GM10266 (cell line): ENCODE measurements around the gene CLDND1.

ENCODE experiments used
- DNase-seq: peaks from one replicate; pipeline ENCODE4 v3.0.0; 2012; ENCODE audit errors: extremely low spot score
- CTCF ChIP-seq: IDR thresholded peaks from 2 replicates; pipeline ENCODE4 v1.5.1; 2012; ENCODE audit warnings: mild to moderate bottlenecking, low read depth; ENCODE audit not compliant: control insufficient read depth, insufficient read depth; ENCODE audit errors: missing control alignments

The CLDND1 gene

GRCh38 chr3:98497381-98497780, 25.3 kb downstream of the CLDND1 start, which contains the start of gene OR5K2:
Gene OR5K2, plus strand, starts transcription at chr3:98497681. Its CDS starts 0 bp downstream, at chr3:98497681.
- DNase-seq: no peak
- TF ChIP-seq CTCF: no peak

GRCh38 chr3:98483626-98484025, 39.1 kb downstream of the CLDND1 start:
- no peak for TF ChIP-seq CTCF
- no peak for DNase-seq

- no peak for TF ChIP-seq CTCF
- DNase-seq: no peak
These were observed 39.8 kb downstream of the CLDND1 start for GRCh38 chr3:98482717-98483482.
